WERI-Rb-1 (cell line): ENCODE data around the gene COL8A1.

Experiments used
- DNase-seq: peaks from one replicate; pipeline ENCODE4 v3.0.0-alpha.2; 2020
- H3K27ac ChIP-seq: fragments of 250-450 bp; sonication (Bioruptor Pico); 2 replicates; pipeline ENCODE4 v1.5.1; 2020; ENCODE audit warnings: mild to moderate bottlenecking, moderate library complexity
- H3K27me3 ChIP-seq: fragments of 250-450 bp; sonication (Bioruptor Pico); 2 replicates; pipeline ENCODE4 v1.5.1; 2021; ENCODE audit warnings: mild to moderate bottlenecking, low read depth, moderate library complexity; ENCODE audit not compliant: insufficient read depth, severe bottlenecking
- H3K36me3 ChIP-seq: fragments of 250-450 bp; sonication (Bioruptor Pico); 2 replicates; pipeline ENCODE4 v1.5.1; 2020; ENCODE audit warnings: mild to moderate bottlenecking, moderate library complexity
- H3K4me3 ChIP-seq: 2 replicates; pipeline ENCODE4 v1.5.1; 2011; ENCODE audit warnings: low read depth, mild to moderate bottlenecking, control low read depth, low read length
- H3K9me3 ChIP-seq: fragments of 250-450 bp; sonication (Bioruptor Pico); 2 replicates; pipeline ENCODE4 v1.5.1; 2021; ENCODE audit warnings: mild to moderate bottlenecking, moderate library complexity; ENCODE audit not compliant: severe bottlenecking
- TF ChIP-seq, protein P1 (sequence below): IDR thresholded peaks from 2 replicates; pipeline ENCODE4 v1.5.1; 2011; ENCODE audit warnings: low read depth, mild to moderate bottlenecking, control low read depth, inconsistent platforms, low read length

The COL8A1 gene

GRCh38 chr3:99656624-99657023, 18.2 kb downstream of the COL8A1 start:
- TF ChIP-seq, protein P1, sequence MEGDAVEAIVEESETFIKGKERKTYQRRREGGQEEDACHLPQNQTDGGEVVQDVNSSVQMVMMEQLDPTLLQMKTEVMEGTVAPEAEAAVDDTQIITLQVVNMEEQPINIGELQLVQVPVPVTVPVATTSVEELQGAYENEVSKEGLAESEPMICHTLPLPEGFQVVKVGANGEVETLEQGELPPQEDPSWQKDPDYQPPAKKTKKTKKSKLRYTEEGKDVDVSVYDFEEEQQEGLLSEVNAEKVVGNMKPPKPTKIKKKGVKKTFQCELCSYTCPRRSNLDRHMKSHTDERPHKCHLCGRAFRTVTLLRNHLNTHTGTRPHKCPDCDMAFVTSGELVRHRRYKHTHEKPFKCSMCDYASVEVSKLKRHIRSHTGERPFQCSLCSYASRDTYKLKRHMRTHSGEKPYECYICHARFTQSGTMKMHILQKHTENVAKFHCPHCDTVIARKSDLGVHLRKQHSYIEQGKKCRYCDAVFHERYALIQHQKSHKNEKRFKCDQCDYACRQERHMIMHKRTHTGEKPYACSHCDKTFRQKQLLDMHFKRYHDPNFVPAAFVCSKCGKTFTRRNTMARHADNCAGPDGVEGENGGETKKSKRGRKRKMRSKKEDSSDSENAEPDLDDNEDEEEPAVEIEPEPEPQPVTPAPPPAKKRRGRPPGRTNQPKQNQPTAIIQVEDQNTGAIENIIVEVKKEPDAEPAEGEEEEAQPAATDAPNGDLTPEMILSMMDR: no peak
- Histone ChIP-seq H3K9me3 (no peaks in the 10 kb centered on the region), H3K36me3 (no peaks in the 10 kb centered on the region), H3K27ac (no peak overlapping the region), H3K27me3 (no peaks in the 10 kb centered on the region), H3K4me3 (no peak overlapping the region)
- no peak for DNase-seq

- no peak for DNase-seq
- Histone ChIP-seq H3K4me3 (no peak overlapping the region), H3K27ac (no peak overlapping the region), H3K36me3 (no peaks in the 10 kb centered on the region), H3K9me3 (no peaks in the 10 kb centered on the region), H3K27me3 (no peaks in the 10 kb centered on the region)
- TF ChIP-seq, protein P1: no peak
Measured at GRCh38 chr3:99658274-99658673, 19.9 kb downstream of the COL8A1 start.

GRCh38 chr3:99659032-99659431, 20.6 kb downstream of the COL8A1 start:
- no peak overlapping the region for H3K27ac ChIP-seq
- TF ChIP-seq, protein P1: no peak

GRCh38 chr3:99659951-99660350, 21.6 kb downstream of the COL8A1 start:
- Histone ChIP-seq H3K27me3 (no peaks in the 10 kb centered on the region), H3K36me3 (no peaks in the 10 kb centered on the region), H3K9me3 (no peaks in the 10 kb centered on the region), H3K4me3 (no peak overlapping the region), H3K27ac (no peak overlapping the region)
- TF ChIP-seq, protein P1: no peak
- no peak for DNase-seq

More at GRCh38 chr3:99659032-99659431, 20.6 kb downstream of the COL8A1 start:
- Histone ChIP-seq H3K27me3 (no peaks in the 10 kb centered on the region), H3K4me3 (no peak overlapping the region), H3K36me3 (no peaks in the 10 kb centered on the region), H3K9me3 (no peaks in the 10 kb centered on the region)
- no peak for DNase-seq

DNA sequence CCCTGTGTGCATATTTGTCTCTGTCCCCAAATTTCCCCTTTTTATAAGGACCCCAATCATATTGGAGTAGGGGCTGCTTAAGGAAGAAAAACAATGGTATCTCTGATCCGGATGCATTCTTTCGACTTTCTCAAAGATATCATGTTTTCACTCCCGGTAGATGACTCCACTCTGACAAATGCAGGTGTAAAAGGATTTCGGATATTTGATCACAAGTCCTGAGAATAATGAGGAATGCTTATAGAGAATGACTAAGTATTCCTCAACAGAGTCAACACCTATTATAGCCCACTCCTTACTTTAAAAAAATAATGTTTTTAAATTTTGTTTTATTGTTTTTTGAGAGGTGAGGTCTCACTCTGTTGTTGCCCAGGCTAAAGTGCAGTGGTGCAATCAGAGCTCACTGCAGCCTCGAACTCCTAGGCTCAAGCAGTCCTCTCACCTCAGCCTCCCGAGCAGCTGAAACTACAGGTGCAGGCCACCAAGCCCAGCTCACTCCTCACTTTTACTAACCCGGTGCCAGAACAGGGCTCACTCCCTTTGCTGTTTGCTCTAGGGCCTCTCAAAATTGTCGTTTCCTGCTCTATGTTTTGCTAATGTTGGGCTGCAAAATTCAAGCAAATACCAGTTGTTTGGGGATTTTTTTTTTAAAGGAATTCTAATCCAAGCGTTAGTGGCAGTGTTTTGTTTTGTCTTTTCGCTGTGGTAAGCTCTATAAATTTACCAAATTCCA, 24.6 kb downstream of the COL8A1 start:
- Histone ChIP-seq H3K36me3 (no peaks in the 10 kb centered on the region), H3K4me3 (no peak overlapping the region), H3K9me3 (no peaks in the 10 kb centered on the region), H3K27me3 (no peaks in the 10 kb centered on the region), H3K27ac (no peak overlapping the region)
- DNase-seq: no peak
- TF ChIP-seq, protein P1: no peak

DNA sequence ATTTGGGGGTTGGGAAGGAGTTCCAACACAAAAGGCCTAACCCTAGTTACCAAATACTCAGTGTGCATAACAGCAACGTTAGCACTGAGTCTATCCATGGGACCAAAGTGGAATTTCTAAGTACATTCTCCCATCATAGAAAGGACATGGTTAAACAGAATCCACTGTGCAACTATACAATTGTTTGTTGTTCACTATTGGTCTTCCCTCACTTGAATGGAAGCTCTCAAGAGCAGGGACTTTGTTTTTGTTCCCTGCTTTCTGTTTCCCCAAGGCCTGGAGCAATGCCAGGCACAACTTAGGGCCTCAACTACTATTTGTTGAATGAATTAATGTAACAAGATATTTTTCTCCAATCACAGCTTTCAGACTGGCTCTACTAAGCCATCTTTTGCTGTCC, 25.6 kb downstream of the COL8A1 start:
- TF ChIP-seq, protein P1: no peak
- H3K36me3 ChIP-seq: no peaks in the 10 kb centered on the region
- DNase-seq: no peak

More for the DNA sequence above, 25.6 kb downstream of the COL8A1 start:
- no peaks in the 10 kb centered on the region for H3K27me3 ChIP-seq
- no peak overlapping the region for H3K27ac ChIP-seq
- H3K4me3 ChIP-seq: no peak overlapping the region
- no peaks in the 10 kb centered on the region for H3K9me3 ChIP-seq
